ENCODE data around the gene SAMD10.

DNA sequence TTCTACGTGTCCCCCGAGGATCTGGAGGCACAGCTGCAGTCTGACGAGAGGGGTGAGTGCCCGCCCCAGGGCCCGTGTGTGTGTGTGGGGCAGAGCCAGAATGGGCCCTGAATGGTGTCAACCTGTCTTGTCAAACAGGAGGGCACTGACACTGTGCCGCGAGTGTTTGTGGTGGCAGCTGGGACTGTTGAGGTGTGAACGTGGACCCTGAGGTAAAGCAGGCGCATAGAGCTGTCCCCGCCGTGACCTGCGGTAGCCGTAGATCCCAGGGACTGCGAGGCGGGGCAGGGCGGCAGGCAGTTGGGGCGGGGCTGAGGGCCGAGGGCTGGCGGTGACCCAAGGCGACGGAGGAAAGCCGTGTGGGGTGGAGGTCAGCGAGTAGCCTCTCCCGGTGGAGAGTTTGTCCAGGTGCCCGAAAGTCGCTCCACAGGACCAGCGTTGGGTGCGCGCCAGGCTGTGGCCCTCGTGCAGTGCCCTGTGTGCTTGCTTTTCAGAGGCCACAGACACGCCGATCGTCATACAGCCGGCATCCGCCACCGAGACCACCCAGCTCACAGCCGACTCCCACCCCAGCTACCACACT, 48.4 kb downstream of the SAMD10 start:
- no peak for TF ChIP-seq ZFX (IDR thresholded peaks at IDR 0.05)
- TF ChIP-seq, protein P1, sequence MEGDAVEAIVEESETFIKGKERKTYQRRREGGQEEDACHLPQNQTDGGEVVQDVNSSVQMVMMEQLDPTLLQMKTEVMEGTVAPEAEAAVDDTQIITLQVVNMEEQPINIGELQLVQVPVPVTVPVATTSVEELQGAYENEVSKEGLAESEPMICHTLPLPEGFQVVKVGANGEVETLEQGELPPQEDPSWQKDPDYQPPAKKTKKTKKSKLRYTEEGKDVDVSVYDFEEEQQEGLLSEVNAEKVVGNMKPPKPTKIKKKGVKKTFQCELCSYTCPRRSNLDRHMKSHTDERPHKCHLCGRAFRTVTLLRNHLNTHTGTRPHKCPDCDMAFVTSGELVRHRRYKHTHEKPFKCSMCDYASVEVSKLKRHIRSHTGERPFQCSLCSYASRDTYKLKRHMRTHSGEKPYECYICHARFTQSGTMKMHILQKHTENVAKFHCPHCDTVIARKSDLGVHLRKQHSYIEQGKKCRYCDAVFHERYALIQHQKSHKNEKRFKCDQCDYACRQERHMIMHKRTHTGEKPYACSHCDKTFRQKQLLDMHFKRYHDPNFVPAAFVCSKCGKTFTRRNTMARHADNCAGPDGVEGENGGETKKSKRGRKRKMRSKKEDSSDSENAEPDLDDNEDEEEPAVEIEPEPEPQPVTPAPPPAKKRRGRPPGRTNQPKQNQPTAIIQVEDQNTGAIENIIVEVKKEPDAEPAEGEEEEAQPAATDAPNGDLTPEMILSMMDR (conservative IDR thresholded peaks at IDR 0.05), result no peak
